ENCODE measurements around the gene POPDC2. TPM values are rescaled to one million over a fixed set of nuclear protein-coding genes. Genes with fewer than 3 reads are reported as not detected.
A peak's percentile ranks its signal among the peaks of the same experiment; 100 is the strongest.
"Not testable (repeated sequence)": the region's sequence is repeated elsewhere in the genome, so short reads cannot be mapped to it uniquely, and the experiment has no call there.

POPDC2 gene
- total RNA-seq, 1 experiment from 2014 or later, result 0.12 TPM

GRCh38 chr3:119613872-119614271, 46.5 kb downstream of the POPDC2 start:
- DNase-seq (ENCODE audit: low read depth), result no peak

- no peak for DNase-seq (ENCODE audit: low read depth)
Observed at GRCh38 chr3:119613201-119613600, 47.2 kb downstream of the POPDC2 start.

- DNase-seq (ENCODE audit: low read depth), result no peak
Observed at GRCh38 chr3:119611664-119612063, 48.7 kb downstream of the POPDC2 start.

- no peak for DNase-seq (ENCODE audit: low read depth)
Observed at GRCh38 chr3:119609301-119609700, 51.1 kb downstream of the POPDC2 start.

- no peak for DNase-seq (ENCODE audit: low read depth)
Observed at GRCh38 chr3:119608405-119609000, 51.9 kb downstream of the POPDC2 start.

GRCh38 chr3:119604878-119605277, 55.5 kb downstream of the POPDC2 start:
- peak; percentile 59 for DNase-seq (ENCODE audit: low read depth)

GRCh38 chr3:119602676-119603075, 57.7 kb downstream of the POPDC2 start:
- DNase-seq (ENCODE audit: low read depth), result no peak

GRCh38 chr3:119601154-119601553, 59.2 kb downstream of the POPDC2 start:
- no peak for DNase-seq (ENCODE audit: low read depth)

- no peak for DNase-seq (ENCODE audit: low read depth)
Observed at GRCh38 chr3:119600732-119601131, 59.7 kb downstream of the POPDC2 start.

- no peak for DNase-seq (ENCODE audit: low read depth)
Observed at GRCh38 chr3:119599558-119600174, 60.7 kb downstream of the POPDC2 start.

GRCh38 chr3:119598410-119599098, 61.8 kb downstream of the POPDC2 start:
- no peak for DNase-seq (ENCODE audit: low read depth)

GRCh38 chr3:119597548-119598288, 62.7 kb downstream of the POPDC2 start, which contains the start of gene PLA1A:
Gene PLA1A, plus strand, starts transcription at chr3:119597885. Its CDS starts 29 bp downstream, at chr3:119597914.
- DNase-seq (ENCODE audit: low read depth), result no peak

- DNase-seq (ENCODE audit: low read depth), result no peak
Observed at GRCh38 chr3:119596398-119596797, 64.0 kb downstream of the POPDC2 start.

- DNase-seq (ENCODE audit: low read depth), result peak; percentile 29
Observed at GRCh38 chr3:119595639-119596334, 64.6 kb downstream of the POPDC2 start.

- DNase-seq (ENCODE audit: low read depth), result not testable (repeated sequence)
Observed at GRCh38 chr3:119594929-119595328, 65.5 kb downstream of the POPDC2 start.

GRCh38 chr3:119594066-119594465, 66.3 kb downstream of the POPDC2 start:
- no peak for DNase-seq (ENCODE audit: low read depth)

- DNase-seq (ENCODE audit: low read depth), result no peak
Observed at GRCh38 chr3:119592861-119593260, 67.5 kb downstream of the POPDC2 start.
